Trophoblast cell (in vitro differentiated cells and primary cell): ENCODE results near the gene SUN1.

Experiments
- DNase-seq, 2 donors: peaks; one replicate each; pipeline ENCODE4 v3.0.0-alpha.2; 2016
- H2AFZ ChIP-seq: 2 replicates; pipeline ENCODE4 v1.6.1; 2013; ENCODE audit warnings: low read length, moderate library complexity, mild to moderate bottlenecking; ENCODE audit not compliant: insufficient read depth, poor library complexity
- H2AK5ac ChIP-seq: 2 replicates; pipeline ENCODE4 v1.6.1; 2013; ENCODE audit warnings: mild to moderate bottlenecking, low read length
- H2BK120ac ChIP-seq: 2 replicates; pipeline ENCODE4 v1.6.1; 2013; ENCODE audit warnings: low read length, mild to moderate bottlenecking, moderate library complexity; ENCODE audit not compliant: insufficient read depth, poor library complexity
- H2BK12ac ChIP-seq: 2 replicates; pipeline ENCODE4 v1.6.1; 2013; ENCODE audit warnings: mild to moderate bottlenecking, low read length, moderate library complexity
- H2BK5ac ChIP-seq: 2 replicates; pipeline ENCODE4 v1.6.1; 2013; ENCODE audit warnings: low read length, low read depth, moderate library complexity, mild to moderate bottlenecking; ENCODE audit not compliant: poor library complexity
- H3K14ac ChIP-seq: 2 replicates; pipeline ENCODE4 v1.6.1; 2013; ENCODE audit warnings: mild to moderate bottlenecking, low read length
- H3K18ac ChIP-seq: 2 replicates; pipeline ENCODE4 v1.6.1; 2013; ENCODE audit warnings: mild to moderate bottlenecking, low read length
- H3K23ac ChIP-seq: 2 replicates; pipeline ENCODE4 v1.6.1; 2013; ENCODE audit warnings: low read length
- H3K27ac ChIP-seq: 2 replicates; pipeline ENCODE4 v1.5.1; 2013; ENCODE audit warnings: low read depth, mild to moderate bottlenecking, inconsistent platforms, low read length, moderate library complexity
- H3K27me3 ChIP-seq: 2 replicates; pipeline ENCODE4 v1.6.1; 2013; ENCODE audit warnings: inconsistent platforms, mild to moderate bottlenecking, low read length, moderate library complexity; ENCODE audit not compliant: insufficient read depth
- H3K36me3 ChIP-seq, 2 experiments: 1 replicate in 1 of 2; 2 replicates in 1 of 2; pipeline ENCODE4 v1.6.1; 2013; ENCODE audit warnings: low read length in 2 of 2, mild to moderate bottlenecking in 2 of 2, moderate library complexity in 1 of 2; ENCODE audit not compliant: insufficient read depth in 2 of 2, control insufficient read depth in 1 of 2
- H3K4ac ChIP-seq: 2 replicates; pipeline ENCODE4 v1.6.1; 2013; ENCODE audit warnings: low read depth, mild to moderate bottlenecking, low read length, moderate library complexity
- H3K4me1 ChIP-seq, 2 experiments: 1 replicate in 1 of 2; 2 replicates in 1 of 2; pipeline ENCODE4 v1.6.1; 2013; ENCODE audit warnings: low read length in 2 of 2, mild to moderate bottlenecking in 2 of 2, moderate library complexity in 1 of 2; ENCODE audit not compliant: insufficient read depth in 2 of 2, control insufficient read depth in 1 of 2
- H3K4me2 ChIP-seq: 2 replicates; pipeline ENCODE4 v1.6.1; 2013; ENCODE audit warnings: inconsistent platforms, mild to moderate bottlenecking, low read length, moderate library complexity
- H3K4me3 ChIP-seq: 2 replicates; pipeline ENCODE4 v1.5.1; 2013; ENCODE audit warnings: mild to moderate bottlenecking, low read depth, low read length, inconsistent platforms
- H3K79me1 ChIP-seq: one replicate; pipeline ENCODE4 v1.6.1; 2013; ENCODE audit warnings: low read length
- H3K79me2 ChIP-seq: 2 replicates; pipeline ENCODE4 v1.6.1; 2013; ENCODE audit warnings: low read length, mild to moderate bottlenecking; ENCODE audit not compliant: control insufficient read depth, insufficient read depth, poor library complexity
- H3K9ac ChIP-seq: 2 replicates; pipeline ENCODE4 v1.6.1; 2013; ENCODE audit warnings: mild to moderate bottlenecking, low read length
- H3K9me3 ChIP-seq: 2 replicates; pipeline ENCODE4 v1.6.1; 2013; ENCODE audit warnings: low read depth, mild to moderate bottlenecking, control low read depth, inconsistent platforms, low read length; ENCODE audit not compliant: insufficient read depth
- H4K12ac ChIP-seq: 2 replicates; pipeline ENCODE4 v1.6.1; 2013; ENCODE audit warnings: low read depth, mild to moderate bottlenecking, low read length, moderate library complexity
- H4K8ac ChIP-seq: 2 replicates; pipeline ENCODE4 v1.6.1; 2013; ENCODE audit warnings: low read depth, mild to moderate bottlenecking, low read length, moderate library complexity
- H4K91ac ChIP-seq: one replicate; pipeline ENCODE4 v1.6.1; 2013; ENCODE audit warnings: low read depth, mild to moderate bottlenecking, low read length, moderate library complexity
- WGBS: extraction: QIAGEN DNeasy Blood & Tissue Kit; methylation state at CpG from one replicate; pipeline ENCODE4 v1.1.7; 2013; ENCODE audit warnings: missing lambda C conversion rate; ENCODE audit not compliant: insufficient read length, insufficient coverage; ENCODE audit errors: extremely low coverage; 5-methylcytosine and 5-hydroxymethylcytosine counted together

SUN1 gene

DNA sequence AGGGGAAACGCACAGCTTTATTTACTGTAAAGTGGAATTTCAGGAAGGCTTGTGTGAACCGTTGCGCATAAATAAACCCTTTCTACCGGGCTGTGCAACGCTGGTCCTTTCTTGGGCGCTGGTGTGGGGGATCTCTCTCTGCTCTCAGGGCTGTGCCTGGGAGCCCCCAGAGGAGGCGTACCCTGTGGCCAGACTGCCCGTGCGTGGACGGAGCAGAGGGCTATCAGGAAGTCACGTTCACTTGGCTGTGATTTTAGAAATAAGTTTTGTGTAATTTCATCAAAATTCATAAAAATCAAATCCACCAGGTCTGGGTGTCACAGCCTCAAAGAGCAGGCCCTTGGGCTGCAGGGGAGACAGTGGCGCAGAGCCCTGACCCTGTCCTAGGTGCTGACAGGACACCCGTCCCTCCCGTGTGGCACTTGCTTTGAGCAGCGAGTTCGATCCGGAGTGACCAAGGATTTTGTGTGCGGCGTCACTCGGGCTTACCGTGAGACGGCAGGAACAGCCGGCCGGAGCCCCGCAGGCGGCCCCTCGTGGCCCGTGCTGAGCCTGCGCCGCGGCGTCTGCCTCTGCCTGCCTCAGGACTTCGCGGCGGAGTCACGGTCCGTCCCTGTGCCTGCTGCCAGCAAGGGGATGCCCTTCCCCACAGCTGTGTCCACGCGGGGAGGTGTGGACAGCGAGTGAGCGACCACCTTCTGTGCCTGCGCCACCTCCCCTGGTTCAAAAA is 64.2 kb downstream of the SUN1 start:
- H2AK5ac ChIP-seq = no peak overlapping the region
- no peaks in the 10 kb centered on the region for H3K9me3 ChIP-seq
- no CpG with 5 or more reads among the region's 42 CpGs for WGBS
- H3K9ac ChIP-seq = no peak overlapping the region
- H3K27me3 ChIP-seq = no peaks in the 10 kb centered on the region
- peaks cover 64 to 67% of the 10 kb centered on the region in 2 experiments for H3K36me3 ChIP-seq
- H4K12ac ChIP-seq = no peak overlapping the region
- no peak for DNase-seq
- no peaks in the 10 kb centered on the region for H3K4me1 ChIP-seq
- no peak overlapping the region for H2AFZ ChIP-seq
- no peaks in the 10 kb centered on the region for H3K79me2 ChIP-seq
- H3K79me1 ChIP-seq = no peaks in the 10 kb centered on the region
- H4K8ac ChIP-seq = no peak overlapping the region
- no peak overlapping the region for H3K4me2 ChIP-seq
- no peak overlapping the region for H2BK12ac ChIP-seq
- H3K23ac ChIP-seq = no peak overlapping the region
- no peak overlapping the region for H3K4me3 ChIP-seq
- H3K18ac ChIP-seq = no peak overlapping the region
- H4K91ac ChIP-seq = no peak overlapping the region
- H2BK5ac ChIP-seq = no peak overlapping the region
- no peak overlapping the region for H3K4ac ChIP-seq
- H3K27ac ChIP-seq = no peak overlapping the region
- H2BK120ac ChIP-seq = no peak overlapping the region
- H3K14ac ChIP-seq = no peak overlapping the region

- H3K36me3 ChIP-seq = peaks cover 59 to 61% of the 10 kb centered on the region in 2 experiments
- DNase-seq = no peak
- H3K23ac ChIP-seq = no peak overlapping the region
- H3K14ac ChIP-seq = no peak overlapping the region
- no peak overlapping the region for H4K12ac ChIP-seq
- WGBS = no CpG with 5 or more reads among the region's 14 CpGs
- H3K27me3 ChIP-seq = no peaks in the 10 kb centered on the region
- H3K79me1 ChIP-seq = no peaks in the 10 kb centered on the region
- no peak overlapping the region for H3K4ac ChIP-seq
- no peak overlapping the region for H3K4me3 ChIP-seq
- no peak overlapping the region for H2AK5ac ChIP-seq
- H2BK5ac ChIP-seq = no peak overlapping the region
- no peak overlapping the region for H2BK12ac ChIP-seq
- H2AFZ ChIP-seq = no peak overlapping the region
- H4K91ac ChIP-seq = no peak overlapping the region
- H2BK120ac ChIP-seq = no peak overlapping the region
- no peak overlapping the region for H3K18ac ChIP-seq
- no peaks in the 10 kb centered on the region for H3K9me3 ChIP-seq
- no peak overlapping the region for H3K4me2 ChIP-seq
- no peak overlapping the region for H4K8ac ChIP-seq
- H3K9ac ChIP-seq = no peak overlapping the region
- H3K4me1 ChIP-seq = peaks cover 0 to 3% of the 10 kb centered on the region in 2 experiments
- no peaks in the 10 kb centered on the region for H3K79me2 ChIP-seq
- H3K27ac ChIP-seq = no peak overlapping the region
Observed at GRCh38 chr7:897086-897485, 64.8 kb downstream of the SUN1 start.

- H3K9me3 ChIP-seq = no peaks in the 10 kb centered on the region
Observed at GRCh38 chr7:897771-898376, 65.6 kb downstream of the SUN1 start.

GRCh38 chr7:898460-898854 is 66.2 kb downstream of the SUN1 start:
- no peak overlapping the region for H4K8ac ChIP-seq
- no peak overlapping the region for H3K18ac ChIP-seq
- H3K9ac ChIP-seq = no peak overlapping the region
- H3K79me2 ChIP-seq = no peaks in the 10 kb centered on the region
- H3K9me3 ChIP-seq = no peaks in the 10 kb centered on the region
- no peak overlapping the region for H4K12ac ChIP-seq
- H3K4me2 ChIP-seq = no peak overlapping the region
- no peak overlapping the region for H2BK120ac ChIP-seq
- no peaks in the 10 kb centered on the region for H3K27me3 ChIP-seq
- DNase-seq = no peak
- H3K4me1 ChIP-seq = peaks cover 0 to 3% of the 10 kb centered on the region in 2 experiments
- no peak overlapping the region for H2BK5ac ChIP-seq
- peaks cover 45 to 48% of the 10 kb centered on the region in 2 experiments for H3K36me3 ChIP-seq
- no peak overlapping the region for H4K91ac ChIP-seq
- no peak overlapping the region for H3K27ac ChIP-seq
- no peak overlapping the region for H3K4me3 ChIP-seq
- H2BK12ac ChIP-seq = no peak overlapping the region
- WGBS = no CpG with 5 or more reads among the region's 18 CpGs
- H3K79me1 ChIP-seq = no peaks in the 10 kb centered on the region
- H2AK5ac ChIP-seq = no peak overlapping the region
- H3K4ac ChIP-seq = no peak overlapping the region
- no peak overlapping the region for H3K23ac ChIP-seq
- H2AFZ ChIP-seq = no peak overlapping the region
- H3K14ac ChIP-seq = no peak overlapping the region

More at GRCh38 chr7:897771-898376, 65.6 kb downstream of the SUN1 start:
- no peak overlapping the region for H3K23ac ChIP-seq
- no peak overlapping the region for H3K4me2 ChIP-seq
- no peak overlapping the region for H2AFZ ChIP-seq
- H3K79me2 ChIP-seq = no peaks in the 10 kb centered on the region
- peaks cover 51 to 54% of the 10 kb centered on the region in 2 experiments for H3K36me3 ChIP-seq
- H3K9ac ChIP-seq = no peak overlapping the region
- H3K79me1 ChIP-seq = no peaks in the 10 kb centered on the region
- H3K14ac ChIP-seq = no peak overlapping the region
- WGBS = no CpG with 5 or more reads among the region's 27 CpGs
- H4K12ac ChIP-seq = no peak overlapping the region
- no peak overlapping the region for H3K27ac ChIP-seq
- H4K91ac ChIP-seq = no peak overlapping the region
- no peaks in the 10 kb centered on the region for H3K27me3 ChIP-seq
- no peak overlapping the region for H3K4ac ChIP-seq
- H2AK5ac ChIP-seq = no peak overlapping the region
- no peak overlapping the region for H3K18ac ChIP-seq
- no peak overlapping the region for H2BK12ac ChIP-seq
- no peak overlapping the region for H3K4me3 ChIP-seq
- peaks cover 0 to 3% of the 10 kb centered on the region in 2 experiments for H3K4me1 ChIP-seq
- H2BK5ac ChIP-seq = no peak overlapping the region
- DNase-seq = peak in 1 of 2 donors; percentile 55
- no peak overlapping the region for H2BK120ac ChIP-seq
- H4K8ac ChIP-seq = no peak overlapping the region
